GM21619 (cell line): ENCODE data around the gene IRF4.

Experiments
- ATAC-seq: cut with Tn5 transposase; IDR thresholded peaks from one replicate; pipeline ENCODE4 v1.9.1; 2021; ENCODE audit not compliant: unreplicated experiment

The IRF4 gene

GRCh38 chr6:395432-396125 is 4.0 kb downstream of the IRF4 start:
- no peak for ATAC-seq

- ATAC-seq, result no peak
Observed at GRCh38 chr6:396126-396520, 4.6 kb downstream of the IRF4 start.

DNA sequence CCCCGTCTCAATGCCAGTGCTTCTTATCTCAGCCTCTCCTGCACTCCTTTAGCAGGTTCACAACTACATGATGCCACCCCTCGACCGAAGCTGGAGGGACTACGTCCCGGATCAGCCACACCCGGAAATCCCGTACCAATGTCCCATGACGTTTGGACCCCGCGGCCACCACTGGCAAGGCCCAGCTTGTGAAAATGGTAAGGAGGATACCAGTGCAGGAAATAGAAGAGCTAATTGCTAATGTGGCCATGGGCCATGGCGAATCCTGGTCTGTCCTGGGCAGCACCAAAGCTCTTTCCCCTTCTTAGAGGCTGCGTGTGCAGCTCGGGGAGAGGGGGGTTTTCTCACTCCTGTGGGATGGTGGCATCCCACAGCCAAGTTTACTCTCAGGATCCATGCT is 5.5 kb downstream of the IRF4 start:
- no peak for ATAC-seq

- no peak for ATAC-seq
Observed at GRCh38 chr6:397604-398003, 6.1 kb downstream of the IRF4 start.

DNA sequence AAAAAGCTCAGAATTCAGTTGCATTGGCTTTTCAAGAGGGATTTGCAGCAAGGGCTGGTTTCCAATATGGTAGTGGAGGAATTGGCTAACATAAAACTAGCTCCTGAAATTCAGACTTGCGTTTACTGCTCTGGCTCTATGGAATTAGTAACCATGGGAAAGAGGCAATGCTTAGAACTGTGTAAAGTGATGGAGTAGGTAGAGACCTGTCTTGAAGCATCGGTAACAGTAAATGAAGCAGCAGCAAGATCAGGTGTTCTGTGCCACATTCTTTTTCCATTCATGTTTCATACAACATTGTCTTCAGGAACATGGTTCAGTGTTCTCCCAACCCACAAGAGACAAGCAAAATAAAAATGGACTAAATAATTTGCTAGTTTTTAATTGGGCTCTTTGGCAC is 6.5 kb downstream of the IRF4 start:
- ATAC-seq, result no peak

DNA sequence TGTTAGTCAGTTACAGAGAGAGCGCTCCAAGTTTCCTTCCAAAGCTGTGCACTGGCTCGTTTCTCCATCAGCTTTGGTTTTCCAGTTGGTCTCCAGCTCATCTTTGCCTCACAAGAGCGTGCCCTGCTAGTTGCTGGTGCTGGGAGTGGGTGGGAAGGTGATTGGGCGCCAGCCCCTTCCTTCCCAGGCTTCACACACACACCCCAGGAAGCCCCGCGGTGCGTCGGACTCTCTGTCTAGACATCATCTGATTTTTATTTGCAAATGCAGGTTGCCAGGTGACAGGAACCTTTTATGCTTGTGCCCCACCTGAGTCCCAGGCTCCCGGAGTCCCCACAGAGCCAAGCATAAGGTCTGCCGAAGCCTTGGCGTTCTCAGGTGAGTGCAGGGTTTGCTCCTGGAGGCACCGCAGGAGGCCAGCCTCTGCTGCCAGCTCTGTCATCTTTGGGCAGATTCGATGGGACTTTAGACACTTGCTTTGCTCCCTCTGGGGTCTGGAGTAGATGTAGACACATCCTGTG is 7.1 kb downstream of the IRF4 start:
- ATAC-seq, result no peak

GRCh38 chr6:399785-400534 is 8.4 kb downstream of the IRF4 start:
- ATAC-seq, result peak; percentile 38

- no peak for ATAC-seq
Observed at GRCh38 chr6:400815-401214, 9.3 kb downstream of the IRF4 start.

- ATAC-seq, result no peak
Observed at GRCh38 chr6:401239-401993, 9.9 kb downstream of the IRF4 start.

DNA sequence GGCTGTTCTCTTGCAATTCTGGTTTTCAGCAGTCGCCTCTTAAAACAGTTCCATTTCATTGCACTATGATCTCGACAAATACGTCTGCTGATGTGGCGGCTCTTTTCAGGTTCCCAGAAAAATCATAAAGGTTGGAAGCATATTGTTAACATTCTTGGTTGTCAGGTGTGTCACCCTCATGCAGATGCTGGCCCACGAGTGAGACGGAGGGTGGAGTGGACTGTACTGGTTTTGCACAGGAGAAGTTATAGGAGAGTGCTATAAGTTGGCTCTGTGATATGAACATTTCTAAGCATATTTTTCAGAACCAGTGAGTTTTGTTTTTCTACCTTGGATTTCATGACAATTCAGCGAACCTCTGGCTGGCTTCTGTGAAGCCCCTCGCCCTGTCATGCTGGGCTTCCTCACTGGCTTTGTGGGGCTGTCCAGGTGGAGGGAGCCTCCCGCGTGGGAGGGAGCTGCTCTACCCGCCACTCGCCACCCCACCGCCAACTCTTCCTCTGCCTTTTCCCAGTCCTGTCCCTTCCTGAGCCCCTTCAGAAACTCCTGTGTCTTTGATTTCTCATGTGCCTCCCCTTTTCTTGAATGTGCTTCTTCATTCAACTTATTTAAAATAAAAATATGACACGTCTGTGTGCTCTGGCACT is 10.6 kb downstream of the IRF4 start:
- ATAC-seq, result no peak

- no peak for ATAC-seq
Observed at GRCh38 chr6:402901-403658, 11.5 kb downstream of the IRF4 start.

DNA sequence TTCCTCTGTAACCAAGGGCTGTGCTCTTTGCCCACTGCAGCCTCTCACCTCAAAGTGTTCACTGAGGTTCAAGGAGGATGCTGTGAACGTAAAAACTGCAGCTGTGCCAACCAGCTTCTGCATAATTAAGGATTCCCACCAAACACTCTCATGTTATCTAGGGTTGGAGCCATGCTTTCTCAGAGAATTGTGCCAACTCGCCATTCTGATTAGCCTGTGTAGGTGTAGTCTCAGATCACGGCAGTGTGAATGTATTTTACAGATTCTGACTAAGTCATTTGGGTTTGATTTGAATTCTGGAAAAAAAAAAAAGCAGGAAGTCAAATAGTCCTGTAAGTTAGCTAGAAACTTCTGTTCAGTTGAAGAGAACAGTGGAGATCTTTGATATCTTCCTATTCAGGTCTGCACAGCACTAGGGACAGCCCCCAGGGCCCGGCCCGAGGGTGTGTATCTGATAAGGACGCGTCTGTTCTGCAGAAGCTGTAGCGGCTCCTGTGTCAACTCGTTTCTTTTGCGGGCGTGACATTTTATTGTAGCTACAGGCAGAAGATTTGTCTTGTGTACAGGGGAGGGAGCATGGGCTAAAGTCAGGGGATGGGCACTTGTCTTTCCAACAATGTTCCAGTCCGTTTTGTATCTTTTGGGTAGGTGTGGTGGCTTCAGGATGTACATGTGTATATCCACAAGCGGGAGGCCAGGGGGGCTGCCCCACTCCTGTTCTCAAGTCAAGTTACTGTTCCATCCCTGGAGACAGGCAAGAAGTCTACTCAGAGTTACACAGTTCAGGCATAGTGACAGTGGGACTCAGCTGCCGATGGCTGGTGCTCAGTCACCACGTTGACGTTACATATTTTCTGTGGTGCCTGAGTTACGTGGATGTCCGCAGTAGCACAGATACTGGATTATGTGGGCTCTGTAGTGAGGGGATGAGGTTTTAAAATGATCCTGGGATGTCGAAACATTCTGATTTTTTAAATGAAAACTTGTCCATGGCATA is 12.4 kb downstream of the IRF4 start:
- ATAC-seq, result no peak

DNA sequence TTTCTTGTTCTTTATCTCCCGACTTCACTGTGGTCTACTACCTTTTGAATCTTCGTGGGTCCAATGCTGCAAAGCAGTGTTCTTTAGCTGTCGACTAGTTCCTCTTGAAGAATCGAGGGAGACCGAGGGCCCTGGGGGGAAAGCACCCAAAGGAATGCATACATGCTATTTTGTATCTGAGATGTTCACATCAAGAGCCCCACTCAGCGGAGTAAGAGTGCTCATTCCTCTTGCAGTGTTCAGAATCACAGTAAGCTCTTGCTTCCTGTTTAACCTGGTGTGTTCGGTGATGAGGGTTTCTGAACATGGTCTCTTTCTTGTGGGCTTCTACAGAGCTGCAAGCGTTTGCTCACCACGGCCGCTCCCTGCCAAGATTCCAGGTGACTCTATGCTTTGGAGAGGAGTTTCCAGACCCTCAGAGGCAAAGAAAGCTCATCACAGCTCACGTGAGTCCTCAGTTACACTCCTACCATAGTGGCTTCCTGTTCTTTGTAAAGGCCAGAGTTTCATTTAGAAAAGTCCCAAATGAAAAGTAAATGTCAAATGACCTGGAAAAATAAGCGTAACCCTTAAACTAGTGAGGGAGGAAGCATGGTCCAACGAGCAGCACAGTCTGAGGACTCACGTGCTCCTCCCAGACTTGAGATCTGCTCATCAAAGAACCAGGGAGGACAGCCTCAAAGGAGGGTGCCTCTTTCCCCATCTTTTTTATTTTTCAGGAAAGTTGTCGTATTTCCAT is 13.3 kb downstream of the IRF4 start:
- ATAC-seq, result no peak

GRCh38 chr6:408148-408547 is 16.6 kb downstream of the IRF4 start:
- ATAC-seq, result no peak

- ATAC-seq, result no peak
Observed at GRCh38 chr6:408599-409102, 17.1 kb downstream of the IRF4 start.

GRCh38 chr6:409370-409972 is 17.9 kb downstream of the IRF4 start:
- ATAC-seq, result no peak

GRCh38 chr6:410555-411395 is 19.2 kb downstream of the IRF4 start:
- ATAC-seq, result no peak
